Ascending aorta (tissue), 2 donors: ENCODE measurements around the gene SULT1A1. TPM values are rescaled to one million over a fixed set of nuclear protein-coding genes. Genes with fewer than 3 reads are reported as not detected.

ENCODE experiments used
- DNase-seq, 2 donors: peaks; one replicate each; pipeline ENCODE4 v3.0.0-alpha.2; 2019; ENCODE audit warnings: low spot score in 2 of 2
- H3K27ac ChIP-seq, 2 donors: fragments of 200-600 bp; sonication (generic); one replicate each; pipeline ENCODE4 v1.5.1; 2016 to 2017; ENCODE audit warnings: mild to moderate bottlenecking in 1 of 2
- H3K27me3 ChIP-seq: fragments of 200-600 bp; sonication (generic); one replicate; pipeline ENCODE4 v1.5.1; 2017
- H3K36me3 ChIP-seq, 2 donors: fragments of 200-600 bp; sonication (generic); one replicate each; pipeline ENCODE4 v1.5.1; 2016
- H3K4me1 ChIP-seq, 2 donors: fragments of 200-600 bp; sonication (generic); one replicate each; pipeline ENCODE4 v1.5.1; 2016 to 2017; ENCODE audit warnings: mild to moderate bottlenecking in 1 of 2
- H3K4me3 ChIP-seq, 2 donors: fragments of 200-600 bp; sonication (generic); one replicate each; pipeline ENCODE4 v1.5.1; 2016 to 2017; ENCODE audit warnings: mild to moderate bottlenecking in 1 of 2
- H3K9me3 ChIP-seq, 2 donors: fragments of 200-600 bp; sonication (generic); one replicate each; pipeline ENCODE4 v1.5.1; 2016
- intact Hi-C: fragments of 100-400 bp; cut with DNase I; formaldehyde crosslinking; loops from one replicate; pipeline ENCODE4 v1.15.1; 2023
- total RNA-seq: library from RNA; depleted of rRNA; stranded (reverse); fragments of >200 nt; gene quantifications from one replicate; pipeline ENCODE4 v1.1.0, GENCODE V29; 2016
- TF ChIP-seq, protein P1 (sequence below), 3 experiments: fragments of 200-600 bp in 2 of 3; fragments of 450-650 bp in 1 of 3; sonication (generic) in 2 of 3; IDR thresholded peaks; one replicate each; pipeline ENCODE4 v1.5.1; 2016 to 2019; ENCODE audit warnings: antibody characterized with exemption in 3 of 3, mild to moderate bottlenecking in 1 of 3, moderate library complexity in 1 of 3

Gene SULT1A1
- total RNA-seq, 1 donor from 2014 or later: 46.2 TPM

- intact Hi-C loops: no loop called here
- TF ChIP-seq, protein P1, sequence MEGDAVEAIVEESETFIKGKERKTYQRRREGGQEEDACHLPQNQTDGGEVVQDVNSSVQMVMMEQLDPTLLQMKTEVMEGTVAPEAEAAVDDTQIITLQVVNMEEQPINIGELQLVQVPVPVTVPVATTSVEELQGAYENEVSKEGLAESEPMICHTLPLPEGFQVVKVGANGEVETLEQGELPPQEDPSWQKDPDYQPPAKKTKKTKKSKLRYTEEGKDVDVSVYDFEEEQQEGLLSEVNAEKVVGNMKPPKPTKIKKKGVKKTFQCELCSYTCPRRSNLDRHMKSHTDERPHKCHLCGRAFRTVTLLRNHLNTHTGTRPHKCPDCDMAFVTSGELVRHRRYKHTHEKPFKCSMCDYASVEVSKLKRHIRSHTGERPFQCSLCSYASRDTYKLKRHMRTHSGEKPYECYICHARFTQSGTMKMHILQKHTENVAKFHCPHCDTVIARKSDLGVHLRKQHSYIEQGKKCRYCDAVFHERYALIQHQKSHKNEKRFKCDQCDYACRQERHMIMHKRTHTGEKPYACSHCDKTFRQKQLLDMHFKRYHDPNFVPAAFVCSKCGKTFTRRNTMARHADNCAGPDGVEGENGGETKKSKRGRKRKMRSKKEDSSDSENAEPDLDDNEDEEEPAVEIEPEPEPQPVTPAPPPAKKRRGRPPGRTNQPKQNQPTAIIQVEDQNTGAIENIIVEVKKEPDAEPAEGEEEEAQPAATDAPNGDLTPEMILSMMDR (IDR thresholded peaks at IDR 0.05): no peak
Observed at GRCh38 chr16:28563218-28563617, 46.6 kb downstream of the SULT1A1 start.

GRCh38 chr16:28562199-28562598 lies 47.6 kb downstream of the SULT1A1 start:
- TF ChIP-seq, protein P1 (IDR thresholded peaks at IDR 0.05): no peak
- H3K36me3 ChIP-seq: peaks cover 10 to 13% of the 10 kb centered on the region in 2 donors
- H3K4me3 ChIP-seq: no peak overlapping the region
- H3K27ac ChIP-seq: no peak overlapping the region
- H3K27me3 ChIP-seq: no peaks in the 10 kb centered on the region
- no peak for DNase-seq
- peaks cover 0 to 2% of the 10 kb centered on the region in 2 donors for H3K9me3 ChIP-seq
- no peaks in the 10 kb centered on the region for H3K4me1 ChIP-seq
- intact Hi-C loops: no loop called here

More at GRCh38 chr16:28563218-28563617, 46.6 kb downstream of the SULT1A1 start:
- Histone ChIP-seq H3K4me3 (no peak overlapping the region), H3K27me3 (no peaks in the 10 kb centered on the region), H3K4me1 (no peaks in the 10 kb centered on the region), H3K9me3 (peaks cover 0 to 7% of the 10 kb centered on the region in 2 donors), H3K36me3 (peaks cover 3 to 8% of the 10 kb centered on the region in 2 donors), H3K27ac (no peak overlapping the region)
- DNase-seq: no peak

- intact Hi-C loops: no loop called here
Observed at GRCh38 chr16:28561557-28562187, 48.2 kb downstream of the SULT1A1 start.

GRCh38 chr16:28558456-28558855 lies 51.4 kb downstream of the SULT1A1 start:
- intact Hi-C loops: loop anchor here (10.0 kb wide), 3 partner anchors 286 to 1354 kb away; partner anchors contain the start of genes KDM8, SPNS1 and TUFM
- TF ChIP-seq, protein P1 (IDR thresholded peaks at IDR 0.05): no peak

More at GRCh38 chr16:28561557-28562187, 48.2 kb downstream of the SULT1A1 start:
- Histone ChIP-seq H3K27me3 (no peaks in the 10 kb centered on the region), H3K27ac (no peak overlapping the region), H3K36me3 (peaks cover 15 to 18% of the 10 kb centered on the region in 2 donors), H3K4me3 (no peak overlapping the region), H3K4me1 (no peaks in the 10 kb centered on the region), H3K9me3 (no peaks in the 10 kb centered on the region)
- TF ChIP-seq, protein P1 (IDR thresholded peaks at IDR 0.05): no peak
- no peak for DNase-seq

GRCh38 chr16:28556914-28557320 lies 52.9 kb downstream of the SULT1A1 start:
- Histone ChIP-seq H3K4me3 (no peak overlapping the region), H3K9me3 (no peaks in the 10 kb centered on the region), H3K27me3 (no peaks in the 10 kb centered on the region), H3K27ac (no peak overlapping the region), H3K36me3 (peaks cover 17 to 19% of the 10 kb centered on the region in 2 donors), H3K4me1 (peaks cover 0 to 7% of the 10 kb centered on the region in 2 donors)
- no peak for DNase-seq
- intact Hi-C loops: loop anchor here (10.0 kb wide), 3 partner anchors 288 to 1352 kb away; partner anchors contain the start of genes KDM8, SPNS1 and TUFM
- TF ChIP-seq, protein P1 (IDR thresholded peaks at IDR 0.05): no peak

More at GRCh38 chr16:28558456-28558855, 51.4 kb downstream of the SULT1A1 start:
- no peak for DNase-seq
- no peak overlapping the region for H3K27ac ChIP-seq
- no peaks in the 10 kb centered on the region for H3K9me3 ChIP-seq
- H3K36me3 ChIP-seq: peaks cover 17 to 19% of the 10 kb centered on the region in 2 donors
- no peaks in the 10 kb centered on the region for H3K27me3 ChIP-seq
- H3K4me3 ChIP-seq: no peak overlapping the region
- peaks cover 0 to 7% of the 10 kb centered on the region in 2 donors for H3K4me1 ChIP-seq
